Activated CD8-positive, alpha-beta T cell treated with anti-CD3 and anti-CD28 coated beads for 36 hours (primary cell): Measurements from ENCODE around the gene CREB3. TPM values are rescaled to one million over a fixed set of nuclear protein-coding genes. Genes with fewer than 3 reads are reported as not detected.
A peak's percentile ranks its signal among the peaks of the same experiment; 100 is the strongest.

Source experiments
- ATAC-seq: fragments of 200-7000 bp; cut with Tn5 transposase; one replicate; pipeline ENCODE4 v1.10.0; 2021; ENCODE audit warnings: mild to moderate bottlenecking, moderate library complexity
- CTCF ChIA-PET: fragments of 350-600 bp; sonication (Branson Sonifier 250); formaldehyde crosslinking; loops from one replicate; lab custom pipeline; 2021; ENCODE audit warnings: antibody characterized with exemption; lab: Charles Lee
- POLR2A ChIA-PET: fragments of 350-600 bp; sonication (Branson Sonifier 250); formaldehyde crosslinking; loops from one replicate; lab custom pipeline; 2021; ENCODE audit warnings: antibody characterized with exemption; lab: Charles Lee
- DNase-seq: peaks from one replicate; pipeline ENCODE4 v3.0.0-alpha.2; 2020
- H3K27ac Mint-ChIP-seq: one replicate; pipeline ENCODE4 v1.8.0; 2021; ENCODE audit warnings: mild to moderate bottlenecking, mixed read lengths
- H3K27me3 Mint-ChIP-seq: one replicate; pipeline ENCODE4 v1.8.0; 2021; ENCODE audit warnings: mixed read lengths
- H3K36me3 Mint-ChIP-seq: one replicate; pipeline ENCODE4 v1.8.0; 2021; ENCODE audit warnings: low read depth, mixed read lengths
- H3K4me1 Mint-ChIP-seq: one replicate; pipeline ENCODE4 v1.8.0; 2021; ENCODE audit warnings: low read depth, mixed read lengths
- H3K4me3 Mint-ChIP-seq: one replicate; pipeline ENCODE4 v1.8.0; 2021; ENCODE audit warnings: mild to moderate bottlenecking, moderate library complexity, mixed read lengths
- H3K9me3 Mint-ChIP-seq: one replicate; pipeline ENCODE4 v1.8.0; 2021; ENCODE audit warnings: mixed read lengths
- CTCF ChIP-seq: fragments of 200-600 bp; IDR thresholded peaks from one replicate; pipeline ENCODE4 v1.8.0; 2022; ENCODE audit warnings: antibody characterized with exemption, mild to moderate bottlenecking
- intact Hi-C: fragments of 100-400 bp; cut with micrococcal nuclease; formaldehyde crosslinking; loops from one replicate; pipeline ENCODE4 v1.10.0; 2022
- total RNA-seq, 2 experiments: library from RNA; stranded (reverse); gene quantifications; one replicate each; pipeline ENCODE4 v1.2.3, GENCODE V29; 2021

The CREB3 gene
- total RNA-seq, 2 experiments from 2014 or later: 22.3 to 22.4 TPM

- Mint-ChIP-seq H3K27ac (no peak overlapping the region), H3K27me3 (no peaks in the 10 kb centered on the region), H3K4me3 (peak overlapping the region; percentile 72), H3K4me1 (peaks cover 18% of the 10 kb centered on the region), H3K9me3 (no peaks in the 10 kb centered on the region), H3K36me3 (peaks cover 4% of the 10 kb centered on the region)
- ChIA-PET POLR2A (interaction anchor here (0.8 to 3.0 kb wide), 12 partner anchors 8 to 75 kb away, joined by 3 to 12 read pairs (median 4); partner anchors contain the start of genes ARHGEF39, CCDC107, RMRP and TLN1), CTCF (interaction anchor here (0.9 to 12.7 kb wide), 8 partner anchors 13 to 80 kb away, joined by 3 to 313 read pairs (median 4); partner anchors contain the start of genes ARHGEF39, CA9, CCDC107 and CREB3)
- no peak for ATAC-seq
- intact Hi-C loops: no loop called here
- DNase-seq: no peak
- no peak for TF ChIP-seq CTCF
Measured at GRCh38 chr9:35691757-35692301, 40.6 kb upstream of the CREB3 start.

DNA sequence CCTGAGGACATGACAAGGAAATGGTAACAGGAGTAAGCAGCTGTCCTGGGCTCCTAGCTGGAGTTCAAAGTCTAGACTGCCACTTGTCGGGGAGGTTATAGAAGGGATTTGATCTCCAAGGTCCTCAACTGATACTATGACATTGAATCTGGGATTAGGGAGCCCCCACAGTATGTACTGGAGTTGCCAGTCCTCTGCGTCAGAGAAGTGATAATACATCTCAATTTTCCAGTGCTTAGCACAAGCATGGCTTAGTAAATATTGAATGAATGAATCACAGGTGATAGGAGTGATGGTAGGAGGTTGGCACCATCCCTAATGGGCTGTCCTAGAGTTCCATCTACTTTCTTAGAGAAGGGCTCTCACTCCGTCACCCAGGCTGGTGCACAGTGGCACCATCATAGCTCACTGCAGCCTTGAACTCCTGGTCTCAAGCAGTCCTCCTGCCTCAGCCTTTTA lies 36.5 kb upstream of the CREB3 start:
- peaks cover 17% of the 10 kb centered on the region for H3K36me3 Mint-ChIP-seq
- ChIA-PET CTCF (interaction anchor here (0.6 to 12.7 kb wide), 33 partner anchors 12 to 304 kb away, joined by 3 to 313 read pairs (median 4); partner anchors contain the start of genes ARHGEF39, CA9, CCDC107 and CREB3), POLR2A (interaction anchor here (1.0 to 1.7 kb wide), 7 partner anchors 13 to 38 kb away, joined by 4 to 6 read pairs (median 4); partner anchors contain the start of genes ARHGEF39, CCDC107 and RMRP)
- no peaks in the 10 kb centered on the region for H3K4me1 Mint-ChIP-seq
- H3K27me3 Mint-ChIP-seq: no peaks in the 10 kb centered on the region
- no peak overlapping the region for H3K4me3 Mint-ChIP-seq
- no peak for DNase-seq
- intact Hi-C loops: no loop called here
- ATAC-seq: no peak
- H3K27ac Mint-ChIP-seq: no peak overlapping the region
- TF ChIP-seq CTCF: no peak
- no peaks in the 10 kb centered on the region for H3K9me3 Mint-ChIP-seq

DNA sequence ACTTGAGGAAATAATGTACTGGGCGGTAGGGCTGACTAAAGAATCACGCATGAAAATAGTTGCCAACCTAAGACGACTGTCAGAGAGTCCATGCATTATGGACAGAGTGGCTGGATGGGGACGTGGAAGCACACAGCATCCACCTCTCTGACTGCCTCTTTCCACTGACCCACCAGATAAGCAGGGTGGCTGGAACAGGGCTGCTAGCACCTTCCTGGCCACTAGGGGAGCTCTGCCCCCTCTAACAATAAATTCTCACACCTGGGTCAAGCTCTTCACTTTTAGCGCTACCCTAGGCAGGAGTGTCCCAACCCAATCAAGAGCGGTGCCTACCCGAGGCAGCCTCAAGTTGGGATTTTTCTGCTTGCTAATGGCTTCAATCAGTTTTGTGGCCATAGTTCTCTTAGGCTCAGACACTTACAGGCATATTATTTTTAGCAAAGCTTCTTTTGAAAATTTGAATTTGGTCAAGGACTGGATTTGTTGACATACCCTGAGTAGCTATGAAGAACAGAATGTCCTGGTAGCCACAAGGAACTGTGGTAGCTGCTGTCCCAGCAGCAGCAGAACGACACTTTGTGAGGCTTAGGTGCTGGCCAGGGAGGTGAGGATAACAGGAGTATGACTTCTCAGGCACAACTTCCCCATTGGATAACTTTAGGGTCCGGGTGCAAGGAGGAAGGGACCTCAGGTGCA lies 35.8 kb upstream of the CREB3 start:
- no peak overlapping the region for H3K27ac Mint-ChIP-seq
- intact Hi-C loops: no loop called here
- CTCF ChIA-PET: interaction anchor here (0.6 to 12.7 kb wide), 36 partner anchors 13 to 337 kb away, joined by 3 to 313 read pairs (median 5); partner anchors contain the start of genes ARHGEF39, CA9, CCDC107 and CREB3
- H3K36me3 Mint-ChIP-seq: peaks cover 17% of the 10 kb centered on the region
- TF ChIP-seq CTCF: peak; percentile 95
- no peaks in the 10 kb centered on the region for H3K4me1 Mint-ChIP-seq
- no peaks in the 10 kb centered on the region for H3K27me3 Mint-ChIP-seq
- peak; percentile 98 for ATAC-seq
- POLR2A ChIA-PET: interaction anchor here (1.0 to 1.7 kb wide), 7 partner anchors 12 to 39 kb away, joined by 4 to 6 read pairs (median 4); partner anchors contain the start of genes ARHGEF39, CCDC107 and RMRP
- H3K4me3 Mint-ChIP-seq: no peak overlapping the region
- no peaks in the 10 kb centered on the region for H3K9me3 Mint-ChIP-seq
- DNase-seq: peak; percentile 75

DNA sequence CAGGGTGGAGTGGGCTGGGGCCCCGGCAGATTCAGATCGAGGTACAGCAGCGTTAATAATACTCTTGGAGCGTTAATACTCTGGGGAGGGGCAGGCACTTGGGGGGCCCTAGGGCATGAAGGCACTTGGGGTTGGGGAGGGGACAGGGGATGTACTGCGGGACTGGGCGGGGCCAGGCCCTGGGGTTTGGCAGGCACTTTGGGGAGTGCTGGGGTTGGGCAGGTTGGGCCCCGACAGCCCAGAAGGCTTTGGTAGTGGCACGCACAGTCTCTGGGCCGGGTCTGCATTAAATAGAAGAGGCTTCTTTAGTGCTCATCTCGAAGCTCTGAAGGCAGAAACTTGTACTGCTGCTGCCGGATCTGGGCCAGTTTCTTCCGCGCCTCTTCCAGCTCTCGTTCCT lies 35.0 kb upstream of the CREB3 start:
- Mint-ChIP-seq H3K27ac (no peak overlapping the region), H3K4me3 (no peak overlapping the region), H3K27me3 (no peaks in the 10 kb centered on the region), H3K9me3 (no peaks in the 10 kb centered on the region), H3K36me3 (peaks cover 17% of the 10 kb centered on the region), H3K4me1 (no peaks in the 10 kb centered on the region)
- ChIA-PET CTCF (interaction anchor here (1.0 to 12.7 kb wide), 20 partner anchors 14 to 326 kb away, joined by 3 to 313 read pairs (median 10); partner anchors contain the start of genes ARHGEF39, CA9, CCDC107 and CREB3), POLR2A (interaction anchor here (0.5 to 1.7 kb wide), 3 partner anchors 19 to 37 kb away, joined by 3 to 5 read pairs (median 4); partner anchors contain the start of gene ARHGEF39)
- DNase-seq (no peak), ATAC-seq (no peak)
- TF ChIP-seq CTCF: no peak
- intact Hi-C loops: no loop called here
